ENCODE measurements around the gene NUDT14.

Gene NUDT14

GRCh38 chr14:105187116-105187515, 6.0 kb upstream of the NUDT14 start:
- no peak overlapping the region for H3K27ac ChIP-seq (ENCODE audit: poor library complexity, severe bottlenecking)
- H3K27me3 ChIP-seq (ENCODE audit: insufficient read depth, poor library complexity, severe bottlenecking) = no peaks in the 10 kb centered on the region
- H3K4me3 ChIP-seq (ENCODE audit: severe bottlenecking) = no peak overlapping the region
- no peaks in the 10 kb centered on the region for H3K36me3 ChIP-seq (ENCODE audit: low read depth)
- H3K9me3 ChIP-seq (ENCODE audit: severe bottlenecking) = peaks cover 5% of the 10 kb centered on the region
- no peaks in the 10 kb centered on the region for H3K4me1 ChIP-seq (ENCODE audit: insufficient read depth, poor library complexity, severe bottlenecking)
- ATAC-seq (ENCODE audit: low read depth) = peak; percentile 35; the same call in 1 of the 3 replicates
- no peak for TF ChIP-seq CTCF (IDR thresholded peaks at IDR 0.05; ENCODE audit: poor library complexity, severe bottlenecking)
- no peak for DNase-seq (ENCODE audit: low spot score)

- Histone ChIP-seq H3K27me3 (ENCODE audit: insufficient read depth, poor library complexity, severe bottlenecking) (no peaks in the 10 kb centered on the region), H3K4me3 (ENCODE audit: severe bottlenecking) (no peak overlapping the region), H3K4me1 (ENCODE audit: insufficient read depth, poor library complexity, severe bottlenecking) (no peaks in the 10 kb centered on the region), H3K27ac (ENCODE audit: poor library complexity, severe bottlenecking) (no peak overlapping the region), H3K36me3 (ENCODE audit: low read depth) (no peaks in the 10 kb centered on the region), H3K9me3 (ENCODE audit: severe bottlenecking) (peaks cover 5% of the 10 kb centered on the region)
- ATAC-seq (ENCODE audit: low read depth) (no peak), DNase-seq (ENCODE audit: low spot score) (no peak)
- no peak for TF ChIP-seq CTCF (IDR thresholded peaks at IDR 0.05; ENCODE audit: poor library complexity, severe bottlenecking)
These were observed 4.9 kb upstream of the NUDT14 start for GRCh38 chr14:105185973-105186372.

GRCh38 chr14:105185001-105185400, 3.9 kb upstream of the NUDT14 start:
- Histone ChIP-seq H3K4me1 (ENCODE audit: insufficient read depth, poor library complexity, severe bottlenecking) (peaks cover 3% of the 10 kb centered on the region), H3K27me3 (ENCODE audit: insufficient read depth, poor library complexity, severe bottlenecking) (no peaks in the 10 kb centered on the region), H3K27ac (ENCODE audit: poor library complexity, severe bottlenecking) (no peak overlapping the region), H3K9me3 (ENCODE audit: severe bottlenecking) (peaks cover 5% of the 10 kb centered on the region), H3K36me3 (ENCODE audit: low read depth) (no peaks in the 10 kb centered on the region), H3K4me3 (ENCODE audit: severe bottlenecking) (no peak overlapping the region)
- TF ChIP-seq CTCF (IDR thresholded peaks at IDR 0.05; ENCODE audit: poor library complexity, severe bottlenecking) = no peak
- ATAC-seq (ENCODE audit: low read depth) (no peak), DNase-seq (ENCODE audit: low spot score) (no peak)

- no peak for TF ChIP-seq CTCF (IDR thresholded peaks at IDR 0.05; ENCODE audit: poor library complexity, severe bottlenecking)
- Histone ChIP-seq H3K9me3 (ENCODE audit: severe bottlenecking) (peaks cover 5% of the 10 kb centered on the region), H3K27me3 (ENCODE audit: insufficient read depth, poor library complexity, severe bottlenecking) (no peaks in the 10 kb centered on the region), H3K36me3 (ENCODE audit: low read depth) (no peaks in the 10 kb centered on the region), H3K27ac (ENCODE audit: poor library complexity, severe bottlenecking) (no peak overlapping the region), H3K4me3 (ENCODE audit: severe bottlenecking) (no peak overlapping the region), H3K4me1 (ENCODE audit: insufficient read depth, poor library complexity, severe bottlenecking) (peaks cover 3% of the 10 kb centered on the region)
- ATAC-seq (ENCODE audit: low read depth) = no peak
- no peak for DNase-seq (ENCODE audit: low spot score)
These were observed 3.3 kb upstream of the NUDT14 start for GRCh38 chr14:105184461-105184860.

- ATAC-seq (ENCODE audit: low read depth) (no peak), DNase-seq (ENCODE audit: low spot score) (no peak)
- H3K9me3 ChIP-seq (ENCODE audit: severe bottlenecking) = no peaks in the 10 kb centered on the region
- no peaks in the 10 kb centered on the region for H3K36me3 ChIP-seq (ENCODE audit: low read depth)
- peaks cover 3% of the 10 kb centered on the region for H3K4me1 ChIP-seq (ENCODE audit: insufficient read depth, poor library complexity, severe bottlenecking)
- no peak overlapping the region for H3K4me3 ChIP-seq (ENCODE audit: severe bottlenecking)
- H3K27me3 ChIP-seq (ENCODE audit: insufficient read depth, poor library complexity, severe bottlenecking) = no peaks in the 10 kb centered on the region
- TF ChIP-seq CTCF (IDR thresholded peaks at IDR 0.05; ENCODE audit: poor library complexity, severe bottlenecking) = no peak
- H3K27ac ChIP-seq (ENCODE audit: poor library complexity, severe bottlenecking) = no peak overlapping the region
These were observed 1.3 kb upstream of the NUDT14 start for GRCh38 chr14:105182296-105183020.

Data from RWPE2 (cell line).